C4-2B (cell line): Measurements from ENCODE around the gene PDE6A.

Experiments
- CTCF ChIP-seq: fragments of 450-650 bp; conservative IDR thresholded peaks from 2 replicates; pipeline ENCODE4 v1.5.1; 2017; ENCODE audit warnings: mild to moderate bottlenecking
- ZFX ChIP-seq: fragments of 450-650 bp; IDR thresholded peaks from 2 replicates; pipeline ENCODE4 v1.6.1; 2017

- TF ChIP-seq CTCF (no peak), ZFX (no peak)
These were observed 73.9 kb downstream of the PDE6A start for GRCh38 chr5:149870697-149871096.
